ENCODE measurements around the gene ABCC2.
"Not testable (repeated sequence)": the region's sequence is repeated elsewhere in the genome, so short reads cannot be mapped to it uniquely, and the experiment has no call there.

ABCC2 gene

GRCh38 chr10:99858849-99859248, 76.4 kb downstream of the ABCC2 start:
- DNase-seq: no peak

GRCh38 chr10:99859585-99859984, 77.1 kb downstream of the ABCC2 start:
- no peak for DNase-seq

DNA sequence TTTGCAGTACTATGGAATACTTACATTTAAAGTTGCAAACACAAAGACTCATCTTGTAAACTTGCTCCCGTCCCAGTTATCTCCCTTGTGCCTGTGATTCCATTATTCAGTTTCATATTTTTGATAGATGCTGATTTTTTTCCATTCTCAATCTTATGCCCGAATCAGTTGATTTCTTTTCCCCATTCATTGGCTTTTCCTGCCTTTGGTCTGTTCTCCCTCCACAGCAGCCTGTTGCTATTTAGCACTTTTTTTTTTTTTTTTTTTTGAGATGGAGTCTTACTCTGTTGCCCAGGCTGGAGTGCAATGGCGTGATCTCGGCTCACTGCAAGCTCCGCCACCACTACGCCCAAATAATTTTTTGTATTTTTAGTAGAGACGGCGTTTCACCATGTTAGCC, 78.0 kb downstream of the ABCC2 start:
- DNase-seq: no peak

GRCh38 chr10:99863535-99864240, 81.2 kb downstream of the ABCC2 start:
- not testable (repeated sequence) for DNase-seq

DNA sequence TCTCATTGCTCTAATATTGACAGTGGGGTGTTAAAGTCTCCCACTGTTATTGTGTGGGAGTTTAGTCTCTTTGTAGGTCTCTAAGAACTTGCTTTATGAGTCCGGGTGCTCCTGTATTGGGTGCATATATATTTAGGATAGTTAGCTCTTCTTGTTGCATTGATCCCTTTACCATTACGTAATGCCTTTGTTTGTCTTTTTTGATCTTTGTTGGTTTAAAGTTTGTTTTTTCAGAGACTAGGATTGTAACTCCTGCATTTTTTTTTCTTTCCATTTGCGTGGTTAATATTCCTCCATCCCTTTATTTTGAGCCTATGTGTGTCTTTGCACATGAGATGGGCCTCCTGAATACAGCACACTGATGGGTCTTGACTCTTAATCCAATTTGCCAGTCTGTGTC, 84.8 kb downstream of the ABCC2 start:
- not testable (repeated sequence) for DNase-seq

DNA sequence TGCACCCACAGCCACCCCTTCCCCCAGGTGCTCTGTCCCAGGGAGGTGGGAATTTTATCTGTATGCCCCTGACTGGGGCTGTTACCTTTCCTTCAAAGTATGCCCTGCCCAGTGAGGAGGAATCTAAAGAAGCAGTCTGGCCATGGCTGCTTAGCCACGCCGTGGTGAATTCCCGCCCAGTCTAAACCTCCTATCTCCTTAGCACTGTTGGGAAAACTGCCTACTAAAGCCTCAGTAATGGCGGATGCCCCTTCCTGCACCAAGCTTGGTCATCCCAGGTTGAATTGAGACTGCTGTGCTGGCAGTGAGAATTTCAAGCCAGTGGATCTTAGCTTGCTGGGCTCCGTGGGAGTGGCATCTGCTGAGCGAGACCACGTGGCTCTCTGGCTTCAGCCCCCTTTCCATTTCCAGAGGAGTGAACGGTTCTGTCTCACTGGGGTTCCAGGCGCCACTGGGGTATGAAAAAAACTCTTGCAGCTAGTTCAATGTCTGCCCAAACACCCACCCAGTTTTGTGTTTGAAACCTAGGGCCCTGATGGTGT, 87.2 kb downstream of the ABCC2 start:
- no peak for DNase-seq

DNA sequence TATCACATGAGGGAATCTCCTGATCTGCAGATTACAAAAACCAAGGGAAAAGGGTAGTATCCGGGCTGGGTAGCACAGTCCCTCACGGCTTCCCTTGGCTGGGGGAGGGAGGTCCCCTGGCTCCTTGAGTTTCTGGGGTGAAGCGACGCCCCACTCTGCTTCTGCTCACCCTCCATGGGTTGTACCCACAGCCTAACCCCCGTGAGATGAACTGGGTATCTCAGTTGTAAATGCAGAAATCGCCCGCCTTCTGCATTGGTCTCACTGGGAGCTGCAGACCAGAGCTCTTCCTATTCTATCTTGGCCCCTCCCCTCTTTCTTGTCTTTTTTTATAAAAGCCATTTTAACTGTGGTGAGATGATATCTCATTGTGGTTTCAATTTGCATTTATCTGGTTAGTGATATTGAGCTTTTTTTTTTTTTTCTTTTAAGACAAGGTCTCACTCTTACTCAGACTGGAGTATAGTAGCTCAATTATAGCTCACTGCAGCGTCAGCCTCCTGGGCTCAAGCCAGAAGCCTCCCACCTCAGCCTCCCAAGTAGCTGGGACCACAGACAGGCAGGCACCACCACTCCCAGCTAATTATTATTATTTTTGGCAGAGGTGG, 87.8 kb downstream of the ABCC2 start:
- DNase-seq: no peak

DNA sequence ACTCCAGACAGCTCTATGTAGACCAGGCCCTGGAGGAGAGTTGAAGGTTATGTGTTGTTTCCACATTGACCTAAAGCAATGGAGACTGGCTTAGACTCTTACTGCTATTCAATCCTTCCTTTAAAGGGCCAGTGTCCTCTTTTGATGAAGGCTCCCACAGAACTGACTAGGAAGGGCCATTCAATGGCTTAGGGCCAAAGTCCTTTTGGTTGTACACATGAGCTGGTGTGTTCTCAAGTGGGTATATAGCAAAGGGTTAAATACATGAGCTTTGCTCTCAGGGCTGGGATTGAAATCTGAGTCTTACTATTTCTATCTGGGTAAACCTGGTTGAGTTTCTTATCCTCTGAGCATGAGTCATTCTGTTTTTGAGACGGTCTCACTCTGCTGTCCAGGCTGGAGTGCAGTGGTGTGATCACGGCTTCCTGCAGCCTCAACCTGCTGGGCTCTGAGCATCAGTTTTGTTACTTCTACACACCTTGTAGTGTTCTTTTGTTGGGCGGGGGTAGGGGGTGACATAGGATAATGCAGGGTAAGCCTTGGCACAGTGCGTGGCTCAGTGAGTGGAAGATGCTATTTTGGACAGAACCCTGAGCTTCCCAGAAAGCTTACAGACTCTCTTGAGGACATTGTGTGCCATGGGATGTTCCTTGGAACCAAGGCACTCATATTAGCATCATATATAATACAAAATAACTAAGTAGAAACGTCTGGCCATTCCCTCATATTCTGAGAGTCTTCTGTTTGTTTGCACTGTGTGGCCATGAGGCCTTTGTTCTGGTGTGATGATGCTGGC, 90.1 kb downstream of the ABCC2 start:
- DNase-seq: no peak

DNA sequence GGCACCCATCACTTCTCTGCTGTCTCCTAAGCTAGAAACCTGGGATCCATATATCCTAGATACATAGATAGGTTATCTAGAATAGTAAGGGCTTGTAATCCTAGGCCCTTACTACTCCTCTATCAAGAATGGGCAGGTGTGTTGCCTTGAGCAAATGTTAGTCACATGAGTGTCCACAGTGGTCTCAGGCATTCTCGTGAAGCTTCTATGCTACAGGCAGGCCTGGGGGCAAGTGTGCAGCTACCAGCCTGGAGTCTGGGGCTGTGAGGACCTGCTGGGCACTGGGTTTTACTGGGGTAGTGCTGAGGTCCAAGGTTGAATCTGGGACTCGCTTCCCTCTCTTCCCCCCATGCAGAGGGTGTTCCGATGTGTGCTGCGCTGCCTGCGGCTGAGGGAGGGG, 91.4 kb downstream of the ABCC2 start:
- DNase-seq: no peak

DNA sequence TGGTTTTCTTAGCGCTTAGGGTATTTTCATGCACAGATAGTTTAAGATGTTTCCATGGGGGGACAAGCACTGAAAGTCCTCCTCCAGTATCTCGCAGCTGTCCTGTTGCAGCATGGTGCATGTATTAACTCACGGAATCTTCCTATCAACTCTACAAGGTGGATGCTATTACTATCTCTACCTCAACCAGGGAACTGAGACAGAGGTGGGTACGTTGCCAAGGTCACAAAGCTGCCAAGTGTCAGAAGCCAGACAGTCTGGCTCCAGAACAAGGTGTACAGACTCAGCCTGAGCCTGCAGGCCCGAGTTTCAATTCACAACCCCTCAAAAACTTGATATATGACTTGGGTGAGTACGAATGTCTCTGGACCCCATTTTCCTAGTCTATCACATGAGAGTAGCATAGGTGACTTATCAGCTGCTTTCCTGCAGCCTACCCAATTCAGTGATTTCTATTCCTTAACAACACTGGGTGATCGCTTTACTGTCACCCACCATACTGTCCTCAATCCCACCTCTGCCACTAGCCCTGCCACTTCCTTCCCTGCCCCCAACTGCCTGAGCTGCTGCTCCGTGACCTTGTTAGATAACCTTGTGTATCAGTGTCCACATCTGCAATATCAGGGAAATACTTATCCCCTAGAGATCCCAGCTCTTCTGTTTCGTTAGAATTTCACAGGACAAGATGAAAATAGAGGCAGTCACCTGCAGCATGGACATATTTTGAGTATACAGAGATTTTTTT, 92.1 kb downstream of the ABCC2 start:
- DNase-seq: no peak

- no peak for DNase-seq
These were observed 93.0 kb downstream of the ABCC2 start for GRCh38 chr10:99875473-99875872.

- no peak for DNase-seq
These were observed 97.8 kb downstream of the ABCC2 start for GRCh38 chr10:99880080-99880835.

- DNase-seq: no peak
These were observed 98.9 kb downstream of the ABCC2 start for GRCh38 chr10:99881371-99881770.

GRCh38 chr10:99883523-99883922, 101.1 kb downstream of the ABCC2 start:
- DNase-seq: no peak

DNA sequence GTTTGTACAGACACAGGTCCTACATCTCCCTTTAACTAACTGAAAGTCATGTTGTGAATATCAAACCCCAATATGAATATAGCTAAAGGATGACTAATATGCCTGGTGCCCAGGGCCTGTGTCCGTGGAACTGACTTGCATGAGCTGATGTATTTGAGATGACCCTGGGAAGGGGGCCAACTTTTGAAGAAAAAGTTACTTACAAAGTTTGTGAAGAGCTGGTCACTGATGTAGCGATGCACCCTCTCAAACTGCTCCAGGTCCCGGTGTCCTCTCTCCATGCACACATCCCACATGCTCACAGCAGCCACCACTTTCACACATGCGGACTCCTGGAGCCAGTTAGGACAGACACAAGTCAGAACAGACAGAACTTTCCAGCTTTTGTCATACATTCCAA, 106.2 kb downstream of the ABCC2 start:
- DNase-seq: no peak

GRCh38 chr10:99894613-99895012, 112.2 kb downstream of the ABCC2 start:
- DNase-seq: no peak

- DNase-seq: not testable (repeated sequence)
These were observed 112.6 kb downstream of the ABCC2 start for GRCh38 chr10:99895066-99895465.

DNA sequence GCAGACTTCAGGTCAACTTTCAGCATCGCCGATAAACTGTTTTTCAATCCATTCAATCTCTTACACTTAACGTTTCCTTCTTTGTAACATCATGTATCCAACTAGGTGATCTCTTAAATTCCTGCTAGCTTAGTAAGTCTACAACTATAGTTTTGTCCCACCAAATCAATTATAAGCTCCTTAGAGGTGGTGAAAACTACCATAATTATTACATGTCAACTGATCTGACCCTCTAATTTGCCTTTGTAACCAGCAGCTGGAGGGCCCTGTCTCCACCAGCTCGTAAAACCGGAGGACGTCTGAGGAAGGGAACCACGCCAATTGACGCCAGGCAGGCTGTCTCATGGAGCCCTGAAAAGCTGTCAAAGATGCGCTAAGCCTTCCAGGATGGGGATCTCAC, 113.4 kb downstream of the ABCC2 start:
- no peak for DNase-seq
